GM12875 (cell line): Measurements from ENCODE around the gene ACKR4.
"Not testable (repeated sequence)": the region's sequence is repeated elsewhere in the genome, so short reads cannot be mapped to it uniquely, and the experiment has no call there.

Experiments
- H3K4me3 ChIP-seq: one replicate; pipeline ENCODE4 v1.5.1; 2011; ENCODE audit warnings: low read depth, low read length, control low read depth
- CTCF ChIP-seq: IDR thresholded peaks from 2 replicates; pipeline ENCODE4 v1.5.1; 2011; ENCODE audit warnings: low read depth, mild to moderate bottlenecking, control low read depth, inconsistent platforms, low read length, moderate library complexity, borderline replicate concordance; ENCODE audit not compliant: insufficient read depth

The ACKR4 gene

GRCh38 chr3:132606085-132606484 is 9.0 kb downstream of the ACKR4 start:
- TF ChIP-seq CTCF, result no peak
- no peak overlapping the region for H3K4me3 ChIP-seq

GRCh38 chr3:132606620-132607019 is 9.6 kb downstream of the ACKR4 start:
- H3K4me3 ChIP-seq, result not testable (repeated sequence)

- not testable (repeated sequence) for H3K4me3 ChIP-seq
Measured at GRCh38 chr3:132615301-132615700, 18.2 kb downstream of the ACKR4 start.

GRCh38 chr3:132615881-132616280 is 18.8 kb downstream of the ACKR4 start:
- no peak for TF ChIP-seq CTCF
- H3K4me3 ChIP-seq, result no peak overlapping the region

- H3K4me3 ChIP-seq, result no peak overlapping the region
- TF ChIP-seq CTCF, result no peak
Measured at GRCh38 chr3:132616780-132617179, 19.7 kb downstream of the ACKR4 start.

GRCh38 chr3:132622148-132622547 is 25.1 kb downstream of the ACKR4 start:
- H3K4me3 ChIP-seq, result no peak overlapping the region
- TF ChIP-seq CTCF, result no peak

- no peak for TF ChIP-seq CTCF
- no peak overlapping the region for H3K4me3 ChIP-seq
Measured at GRCh38 chr3:132622761-132623160, 25.7 kb downstream of the ACKR4 start.

- TF ChIP-seq CTCF, result no peak
- no peak overlapping the region for H3K4me3 ChIP-seq
Measured at GRCh38 chr3:132623646-132624045, 26.6 kb downstream of the ACKR4 start.
